Endothelial cell (in vitro differentiated cells): Measurements from ENCODE around the gene TCFL5. TPM values are rescaled to one million over a fixed set of nuclear protein-coding genes. Genes with fewer than 3 reads are reported as not detected.

Experiments
- DNase-seq: peaks from one replicate; pipeline ENCODE4 v3.0.0; 2021; ENCODE audit warnings: low spot score
- H3K27ac Mint-ChIP-seq: one replicate; pipeline ENCODE4 v1.8.0; 2021; ENCODE audit warnings: mixed read lengths, inconsistent platforms; ENCODE audit not compliant: unreplicated experiment
- H3K27me3 Mint-ChIP-seq: one replicate; pipeline ENCODE4 v1.8.0; 2021; ENCODE audit warnings: mild to moderate bottlenecking, moderate library complexity, mixed read lengths, inconsistent platforms; ENCODE audit not compliant: unreplicated experiment
- H3K36me3 Mint-ChIP-seq: one replicate; pipeline ENCODE4 v1.8.0; 2021; ENCODE audit warnings: mild to moderate bottlenecking, low read depth, mixed read lengths, inconsistent platforms; ENCODE audit not compliant: unreplicated experiment
- H3K4me1 Mint-ChIP-seq: one replicate; pipeline ENCODE4 v1.8.0; 2021; ENCODE audit warnings: mild to moderate bottlenecking, mixed read lengths, inconsistent platforms; ENCODE audit not compliant: unreplicated experiment
- H3K4me3 Mint-ChIP-seq: one replicate; pipeline ENCODE4 v1.8.0; 2021; ENCODE audit warnings: mild to moderate bottlenecking, mixed read lengths, inconsistent platforms; ENCODE audit not compliant: unreplicated experiment
- H3K9me3 Mint-ChIP-seq: one replicate; pipeline ENCODE4 v1.8.0; 2021; ENCODE audit warnings: mixed read lengths, inconsistent platforms; ENCODE audit not compliant: unreplicated experiment
- total RNA-seq: library from RNA; stranded (reverse); fragmentation: NEBNext Ultra II Directional; extraction: Animal tissue kit (Norgen Biotek cat#: 25700); gene quantifications from one replicate; pipeline ENCODE4 v1.2.1, GENCODE V29; 2021; ENCODE audit not compliant: unreplicated experiment
- TF ChIP-seq, protein P1 (sequence below): fragments of 200-600 bp; sonication (generic); IDR thresholded peaks from one replicate; pipeline ENCODE4 v1.5.0; 2021; ENCODE audit warnings: antibody characterized with exemption; ENCODE audit not compliant: unreplicated experiment

TCFL5 gene
- total RNA-seq, 1 donor from 2014 or later = 30.9 TPM

DNA sequence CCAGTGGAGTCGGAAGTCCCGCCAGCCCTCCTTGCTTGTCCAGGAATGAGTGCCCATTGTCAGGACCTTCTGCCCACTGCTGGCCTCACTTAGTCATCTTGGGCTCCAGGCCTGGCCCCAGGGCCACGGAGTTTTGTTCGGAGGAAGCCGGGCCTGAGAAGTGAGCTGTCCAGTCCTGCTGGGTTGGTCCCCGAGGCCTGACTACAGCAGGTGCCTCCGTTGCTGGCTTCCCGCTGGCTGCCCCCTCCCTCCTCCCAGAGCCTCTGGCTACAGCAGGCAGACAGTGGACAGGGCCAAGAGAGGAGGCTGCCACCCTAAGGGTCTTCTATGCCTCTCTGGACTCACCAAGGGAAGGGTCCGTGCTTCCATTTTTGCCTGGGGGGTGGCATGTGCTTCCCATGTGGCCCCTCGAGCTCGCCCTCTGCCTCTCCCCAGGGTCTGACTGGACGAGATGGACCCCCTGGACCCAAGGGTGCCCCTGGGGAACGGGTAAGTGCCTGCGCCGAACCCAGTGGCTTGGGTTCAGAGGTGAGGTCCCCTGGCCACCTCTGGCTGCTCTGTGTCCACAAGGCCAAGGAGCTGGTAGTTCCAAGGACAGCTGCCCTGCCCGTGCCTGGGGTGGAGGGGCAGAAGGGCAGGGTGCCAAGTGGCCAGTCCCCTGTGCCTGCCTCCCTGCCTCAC, 42.0 kb downstream of the TCFL5 start:
- peaks cover 8% of the 10 kb centered on the region for H3K27me3 Mint-ChIP-seq
- no peaks in the 10 kb centered on the region for H3K4me1 Mint-ChIP-seq
- DNase-seq = no peak
- no peaks in the 10 kb centered on the region for H3K36me3 Mint-ChIP-seq
- H3K9me3 Mint-ChIP-seq = no peaks in the 10 kb centered on the region
- no peak overlapping the region for H3K4me3 Mint-ChIP-seq
- H3K27ac Mint-ChIP-seq = no peak overlapping the region
- TF ChIP-seq, protein P1, sequence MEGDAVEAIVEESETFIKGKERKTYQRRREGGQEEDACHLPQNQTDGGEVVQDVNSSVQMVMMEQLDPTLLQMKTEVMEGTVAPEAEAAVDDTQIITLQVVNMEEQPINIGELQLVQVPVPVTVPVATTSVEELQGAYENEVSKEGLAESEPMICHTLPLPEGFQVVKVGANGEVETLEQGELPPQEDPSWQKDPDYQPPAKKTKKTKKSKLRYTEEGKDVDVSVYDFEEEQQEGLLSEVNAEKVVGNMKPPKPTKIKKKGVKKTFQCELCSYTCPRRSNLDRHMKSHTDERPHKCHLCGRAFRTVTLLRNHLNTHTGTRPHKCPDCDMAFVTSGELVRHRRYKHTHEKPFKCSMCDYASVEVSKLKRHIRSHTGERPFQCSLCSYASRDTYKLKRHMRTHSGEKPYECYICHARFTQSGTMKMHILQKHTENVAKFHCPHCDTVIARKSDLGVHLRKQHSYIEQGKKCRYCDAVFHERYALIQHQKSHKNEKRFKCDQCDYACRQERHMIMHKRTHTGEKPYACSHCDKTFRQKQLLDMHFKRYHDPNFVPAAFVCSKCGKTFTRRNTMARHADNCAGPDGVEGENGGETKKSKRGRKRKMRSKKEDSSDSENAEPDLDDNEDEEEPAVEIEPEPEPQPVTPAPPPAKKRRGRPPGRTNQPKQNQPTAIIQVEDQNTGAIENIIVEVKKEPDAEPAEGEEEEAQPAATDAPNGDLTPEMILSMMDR = no peak

GRCh38 chr20:62818592-62819493, 42.8 kb downstream of the TCFL5 start:
- Mint-ChIP-seq H3K36me3 (no peaks in the 10 kb centered on the region), H3K27me3 (peaks cover 8% of the 10 kb centered on the region), H3K9me3 (no peaks in the 10 kb centered on the region), H3K4me1 (no peaks in the 10 kb centered on the region), H3K27ac (no peak overlapping the region), H3K4me3 (no peak overlapping the region)
- no peak for DNase-seq
- TF ChIP-seq, protein P1 = no peak

- H3K27ac Mint-ChIP-seq = no peak overlapping the region
- H3K9me3 Mint-ChIP-seq = no peaks in the 10 kb centered on the region
Observed at GRCh38 chr20:62817975-62818591, 43.5 kb downstream of the TCFL5 start.

DNA sequence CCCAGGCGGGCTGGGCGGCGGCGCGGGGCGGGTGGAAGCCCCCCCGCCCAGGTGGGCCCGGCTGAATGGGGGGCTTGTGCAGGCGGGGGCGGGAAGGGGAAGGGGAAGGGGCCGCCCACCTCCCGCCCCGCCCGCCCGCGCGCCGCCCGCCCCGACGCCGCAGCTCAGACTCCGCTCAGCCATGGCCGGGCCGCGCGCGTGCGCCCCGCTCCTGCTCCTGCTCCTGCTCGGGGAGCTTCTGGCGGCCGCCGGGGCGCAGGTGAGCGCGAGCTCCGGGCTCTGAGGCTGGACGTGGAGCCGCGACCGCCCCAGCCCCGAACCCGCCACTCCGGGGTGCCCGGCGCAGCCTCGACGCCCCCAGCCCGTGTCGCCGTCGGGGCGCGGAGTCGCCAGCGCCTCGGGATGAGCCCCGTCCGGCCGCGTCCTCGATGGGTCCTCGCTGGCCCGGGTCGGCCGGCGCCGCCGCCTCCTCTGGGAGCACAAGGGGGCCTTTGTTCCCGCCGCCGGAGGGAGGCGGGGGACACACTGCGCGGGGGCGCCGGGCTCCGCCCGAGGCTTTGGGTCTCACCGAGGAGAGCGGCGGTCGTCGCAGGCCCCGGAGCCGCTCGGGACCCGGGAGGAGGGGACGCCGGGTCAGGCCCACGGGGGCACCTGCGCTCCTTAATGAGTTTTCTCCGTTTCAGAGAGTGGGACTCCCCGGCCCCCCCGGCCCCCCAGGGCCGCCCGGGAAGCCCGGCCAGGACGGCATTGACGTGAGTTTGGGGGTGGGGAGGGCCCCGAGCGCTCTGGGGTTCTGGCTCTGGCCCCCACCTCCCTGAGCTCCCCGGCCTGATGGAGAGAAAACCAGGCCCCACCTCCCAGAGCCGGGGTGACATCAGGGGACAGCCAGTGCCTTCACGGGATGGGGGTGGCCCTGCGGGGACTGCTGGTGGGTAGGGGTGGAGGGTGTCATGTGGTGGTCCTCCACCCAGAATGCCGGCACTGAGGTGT, 44.4 kb downstream of the TCFL5 start, which contains the start of gene COL9A3:
TSS of gene COL9A3 (plus strand) at position 167 of the 990 bp plus-strand sequence. CDS start at position 182, 15 bp downstream.
- DNase-seq = no peak
- Mint-ChIP-seq H3K27me3 (peaks cover 4% of the 10 kb centered on the region), H3K4me3 (no peak within 1 kb of the TSS), H3K4me1 (no peaks in the 10 kb centered on the region), H3K36me3 (no peaks in the 10 kb centered on the region), H3K27ac (no peak within 1 kb of the TSS), H3K9me3 (no peaks in the 10 kb centered on the region)
- TF ChIP-seq, protein P1 = no peak

More at GRCh38 chr20:62817975-62818591, 43.5 kb downstream of the TCFL5 start:
- Mint-ChIP-seq H3K4me3 (no peak overlapping the region), H3K36me3 (no peaks in the 10 kb centered on the region), H3K27me3 (peaks cover 7% of the 10 kb centered on the region), H3K4me1 (no peaks in the 10 kb centered on the region)
- no peak for DNase-seq
- TF ChIP-seq, protein P1 = no peak
